HepG2 (cell line): ENCODE measurements around the gene NIP7. TPM values are rescaled to one million over a fixed set of nuclear protein-coding genes. Genes with fewer than 3 reads are reported as not detected.

Experiments
- EED ChIP-seq: sonication (generic); formaldehyde crosslinking; IDR thresholded peaks from 2 replicates; pipeline ENCODE4 v1.5.0; 2020; ENCODE audit warnings: mild to moderate bottlenecking, missing genetic modification reagents
- HES4 ChIP-seq: sonication (generic); formaldehyde crosslinking; IDR thresholded peaks from 2 replicates; pipeline ENCODE4 v1.9.0; 2021; ENCODE audit warnings: mild to moderate bottlenecking, missing genetic modification reagents, borderline replicate concordance
- MED13 ChIP-seq: sonication (generic); formaldehyde crosslinking; IDR thresholded peaks from 2 replicates; pipeline ENCODE4 v1.5.0; 2020; ENCODE audit warnings: missing genetic modification reagents
- MXI1 ChIP-seq: IDR thresholded peaks from 3 replicates; pipeline ENCODE4 v1.6.1; 2012; ENCODE audit warnings: low read depth, low read length, inconsistent platforms, borderline replicate concordance
- NFE2L2 ChIP-seq: fragments of 150-350 bp; IDR thresholded peaks from 2 replicates; pipeline ENCODE4 v1.6.1; 2014; ENCODE audit warnings: low read length
- POGZ ChIP-seq: sonication (generic); formaldehyde crosslinking; IDR thresholded peaks from 2 replicates; pipeline ENCODE4 v1.4.0; 2020; ENCODE audit warnings: mild to moderate bottlenecking, missing genetic modification reagents
- POLR2G ChIP-seq: fragments of 200-400 bp; formaldehyde crosslinking; IDR thresholded peaks from 2 replicates; pipeline ENCODE4 v1.6.1; 2018; ENCODE audit warnings: mild to moderate bottlenecking, low read depth, low read length, moderate library complexity
- RELA ChIP-seq: sonication (generic); formaldehyde crosslinking; IDR thresholded peaks from 2 replicates; pipeline ENCODE4 v1.4.0; 2020; ENCODE audit warnings: missing genetic modification reagents
- TCF12 ChIP-seq, 2 experiments: fragments of 450-650 bp in 1 of 2; sonication (generic) in 1 of 2; formaldehyde crosslinking in 1 of 2; IDR thresholded peaks; 2 replicates each; pipeline versions ENCODE4 v1.6.1 to v1.8.0; 2017 to 2022; ENCODE audit warnings: antibody characterized with exemption in 1 of 2, mild to moderate bottlenecking in 1 of 2, missing genetic modification reagents in 1 of 2, moderate library complexity in 1 of 2
- YEATS2 ChIP-seq: sonication (generic); formaldehyde crosslinking; IDR thresholded peaks from 2 replicates; pipeline ENCODE4 v1.4.0; 2020; ENCODE audit warnings: missing genetic modification reagents, borderline replicate concordance
- ZFP90 ChIP-seq: sonication (generic); formaldehyde crosslinking; IDR thresholded peaks from 2 replicates; pipeline ENCODE4 v1.8.0; 2022; ENCODE audit warnings: missing genetic modification reagents, mild to moderate bottlenecking, inconsistent platforms, borderline replicate concordance
- ZNF235 ChIP-seq: sonication (generic); formaldehyde crosslinking; IDR thresholded peaks from 2 replicates; pipeline ENCODE4 v1.8.1; 2023; ENCODE audit warnings: mild to moderate bottlenecking, missing genetic modification reagents, borderline replicate concordance
- ZNF337 ChIP-seq: sonication (generic); formaldehyde crosslinking; IDR thresholded peaks from 2 replicates; pipeline ENCODE4 v1.5.1; 2020; ENCODE audit warnings: missing genetic modification reagents, low read depth, mild to moderate bottlenecking, borderline replicate concordance
- ZNF607 ChIP-seq: sonication (generic); formaldehyde crosslinking; IDR thresholded peaks from 2 replicates; pipeline ENCODE4 v1.5.1; 2020; ENCODE audit warnings: missing genetic modification reagents, mild to moderate bottlenecking, borderline replicate concordance
- ZNF768 ChIP-seq: sonication (generic); formaldehyde crosslinking; IDR thresholded peaks from 2 replicates; pipeline ENCODE4 v1.4.0; 2020; ENCODE audit warnings: missing genetic modification reagents
- ZNF773 ChIP-seq: sonication (generic); formaldehyde crosslinking; IDR thresholded peaks from 2 replicates; pipeline ENCODE4 v1.4.0; 2020; ENCODE audit warnings: missing genetic modification reagents, borderline replicate concordance
- polyA plus RNA-seq, 8 experiments: library from polyadenylated mRNA; depleted of rRNA in 3 of 8; stranded (reverse) in 7 of 8; unstranded in 1 of 8; fragments of >200 nt; fragmentation: Illumina TruSeq in 4 of 8; extraction: Trizol in 4 of 8; gene quantifications; 2 replicates each; pipeline versions ENCODE4 v1.2.1 to v1.2.3, GENCODE V29; 2011 to 2016; ENCODE audit warnings: low read depth in 4 of 8, missing spikeins in 1 of 8, mixed read lengths in 1 of 8; ENCODE audit not compliant: insufficient read depth in 1 of 8
- total RNA-seq, 5 experiments: library from RNA; depleted of rRNA; stranded (reverse); fragments of >200 nt; fragmentation: Illumina TruSeq; extraction: Trizol; gene quantifications; 2 replicates each; pipeline ENCODE4 v1.2.3, GENCODE V29; 2016; ENCODE audit warnings: low read depth in 1 of 5
- TF ChIP-seq, protein P1 (sequence below): sonication (generic); formaldehyde crosslinking; IDR thresholded peaks from 2 replicates; pipeline ENCODE4 v1.4.0; 2020; ENCODE audit warnings: mild to moderate bottlenecking, missing genetic modification reagents
- TF ChIP-seq, protein P2 (sequence below): sonication (generic); formaldehyde crosslinking; conservative IDR thresholded peaks from 2 replicates; pipeline ENCODE4 v1.4.0; 2020; ENCODE audit warnings: missing genetic modification reagents
- TF ChIP-seq, protein P3 (sequence below): sonication (generic); formaldehyde crosslinking; IDR thresholded peaks from 2 replicates; pipeline ENCODE4 v1.4.0; 2020; ENCODE audit warnings: missing genetic modification reagents
- TF ChIP-seq, protein P4 (sequence below): sonication (generic); formaldehyde crosslinking; IDR thresholded peaks from 2 replicates; pipeline ENCODE4 v1.5.0; 2020; ENCODE audit warnings: missing genetic modification reagents
- TF ChIP-seq, protein P5 (sequence below): IDR thresholded peaks from 2 replicates; pipeline ENCODE4 v1.6.1; 2016; ENCODE audit warnings: low read depth

Gene NIP7
- total and polyA plus RNA-seq, 2 of the 13 experiments (the other 11 are each of a cell fraction or from before 2014, with no cell fraction given): 15.3 to 114 TPM

DNA sequence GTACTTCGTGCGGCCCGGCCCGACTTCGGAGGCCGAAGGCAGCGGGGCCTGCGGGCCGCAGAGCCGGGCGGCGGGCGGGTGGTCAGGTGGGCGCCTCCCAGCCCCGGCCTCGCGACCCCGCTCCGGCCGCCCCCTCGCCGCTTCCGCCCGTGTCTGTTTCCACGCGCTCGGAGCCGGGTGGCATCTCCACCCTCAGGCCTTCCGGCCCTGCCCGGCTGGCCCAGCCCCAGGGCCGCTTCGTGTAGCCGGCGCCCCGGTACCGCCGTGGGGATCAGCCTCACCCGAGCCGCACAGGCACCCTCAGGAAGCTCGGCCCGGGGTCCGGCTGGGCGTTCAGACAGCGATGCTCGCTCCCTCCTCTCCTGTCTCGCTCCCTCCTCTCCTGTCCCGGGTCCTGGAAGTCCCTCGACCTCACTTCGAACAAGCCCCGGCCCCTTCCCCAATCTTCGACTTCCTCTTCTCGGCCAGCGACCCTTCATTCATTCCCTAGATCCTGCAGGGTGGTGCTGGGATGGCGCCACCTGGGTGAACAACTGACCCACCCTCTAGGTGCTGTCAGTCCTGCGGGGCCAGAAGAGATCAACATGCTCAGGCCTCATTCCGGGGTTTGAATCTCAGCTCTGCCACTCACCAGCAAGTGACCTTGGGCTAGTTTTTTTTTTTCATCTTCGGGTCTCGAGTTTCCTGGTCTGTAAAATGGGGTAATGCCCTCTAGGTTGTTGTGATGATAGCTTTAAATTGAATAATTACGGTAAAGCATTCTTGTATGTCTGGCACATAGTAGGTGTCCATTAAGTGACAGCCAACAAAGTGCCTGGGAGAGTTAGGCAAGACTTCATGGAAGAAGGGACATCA is 27.8 kb upstream of the NIP7 start (continued):
- TF ChIP-seq, protein P1, sequence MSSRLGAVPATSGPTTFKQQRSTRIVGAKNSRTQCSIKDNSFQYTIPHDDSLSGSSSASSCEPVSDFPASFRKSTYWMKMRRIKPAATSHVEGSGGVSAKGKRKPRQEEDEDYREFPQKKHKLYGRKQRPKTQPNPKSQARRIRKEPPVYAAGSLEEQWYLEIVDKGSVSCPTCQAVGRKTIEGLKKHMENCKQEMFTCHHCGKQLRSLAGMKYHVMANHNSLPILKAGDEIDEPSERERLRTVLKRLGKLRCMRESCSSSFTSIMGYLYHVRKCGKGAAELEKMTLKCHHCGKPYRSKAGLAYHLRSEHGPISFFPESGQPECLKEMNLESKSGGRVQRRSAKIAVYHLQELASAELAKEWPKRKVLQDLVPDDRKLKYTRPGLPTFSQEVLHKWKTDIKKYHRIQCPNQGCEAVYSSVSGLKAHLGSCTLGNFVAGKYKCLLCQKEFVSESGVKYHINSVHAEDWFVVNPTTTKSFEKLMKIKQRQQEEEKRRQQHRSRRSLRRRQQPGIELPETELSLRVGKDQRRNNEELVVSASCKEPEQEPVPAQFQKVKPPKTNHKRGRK (CRISPR knock-in tag): peak; percentile 24; the same call in 1 of the 2 replicates
- TF ChIP-seq EED (CRISPR knock-in tag) (no peak; the same call in 1 of the 2 replicates), ZNF768 (CRISPR knock-in tag) (no peak; the same call in 1 of the 2 replicates), ZNF235 (CRISPR knock-in tag) (0 out of 2 replicates have a peak, but pooled peaks have one; percentile 44), POGZ (peak; percentile 56), ZNF337 (CRISPR knock-in tag) (no peak), YEATS2 (CRISPR knock-in tag) (peak; percentile 35; the same call in 1 of the 2 replicates), MED13 (CRISPR knock-in tag) (peak; percentile 59; the same call in 1 of the 2 replicates), MXI1 (peak; percentile 66; the same call in 2 of the 3 replicates), NFE2L2 (no peak), ZFP90 (CRISPR knock-in tag) (peak; percentile 76; the same call in 1 of the 2 replicates), RELA (no peak), TCF12 (IDR thresholded peaks at IDR 0.05) (no peak), TCF12 (CRISPR knock-in tag; IDR thresholded peaks at IDR 0.05) (0 out of 2 replicates have a peak, but pooled peaks have one; percentile 12), HES4 (CRISPR knock-in tag) (peak; percentile 82; the same call in 1 of the 2 replicates), ZNF607 (no peak; the same call in 1 of the 2 replicates), ZNF773 (CRISPR knock-in tag) (no peak), POLR2G (peak; percentile 50; the same call in 1 of the 2 replicates)
- TF ChIP-seq, protein P2, sequence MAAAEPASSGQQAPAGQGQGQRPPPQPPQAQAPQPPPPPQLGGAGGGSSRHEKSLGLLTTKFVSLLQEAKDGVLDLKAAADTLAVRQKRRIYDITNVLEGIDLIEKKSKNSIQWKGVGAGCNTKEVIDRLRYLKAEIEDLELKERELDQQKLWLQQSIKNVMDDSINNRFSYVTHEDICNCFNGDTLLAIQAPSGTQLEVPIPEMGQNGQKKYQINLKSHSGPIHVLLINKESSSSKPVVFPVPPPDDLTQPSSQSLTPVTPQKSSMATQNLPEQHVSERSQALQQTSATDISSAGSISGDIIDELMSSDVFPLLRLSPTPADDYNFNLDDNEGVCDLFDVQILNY (CRISPR knock-in tag): 0 out of 2 replicates have a peak, but pooled peaks have one; percentile 4
- TF ChIP-seq, protein P3, sequence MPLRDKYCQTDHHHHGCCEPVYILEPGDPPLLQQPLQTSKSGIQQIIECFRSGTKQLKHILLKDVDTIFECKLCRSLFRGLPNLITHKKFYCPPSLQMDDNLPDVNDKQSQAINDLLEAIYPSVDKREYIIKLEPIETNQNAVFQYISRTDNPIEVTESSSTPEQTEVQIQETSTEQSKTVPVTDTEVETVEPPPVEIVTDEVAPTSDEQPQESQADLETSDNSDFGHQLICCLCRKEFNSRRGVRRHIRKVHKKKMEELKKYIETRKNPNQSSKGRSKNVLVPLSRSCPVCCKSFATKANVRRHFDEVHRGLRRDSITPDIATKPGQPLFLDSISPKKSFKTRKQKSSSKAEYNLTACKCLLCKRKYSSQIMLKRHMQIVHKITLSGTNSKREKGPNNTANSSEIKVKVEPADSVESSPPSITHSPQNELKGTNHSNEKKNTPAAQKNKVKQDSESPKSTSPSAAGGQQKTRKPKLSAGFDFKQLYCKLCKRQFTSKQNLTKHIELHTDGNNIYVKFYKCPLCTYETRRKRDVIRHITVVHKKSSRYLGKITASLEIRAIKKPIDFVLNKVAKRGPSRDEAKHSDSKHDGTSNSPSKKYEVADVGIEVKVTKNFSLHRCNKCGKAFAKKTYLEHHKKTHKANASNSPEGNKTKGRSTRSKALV (CRISPR knock-in tag): peak; percentile 54; the same call in 1 of the 2 replicates
- TF ChIP-seq, protein P4, sequence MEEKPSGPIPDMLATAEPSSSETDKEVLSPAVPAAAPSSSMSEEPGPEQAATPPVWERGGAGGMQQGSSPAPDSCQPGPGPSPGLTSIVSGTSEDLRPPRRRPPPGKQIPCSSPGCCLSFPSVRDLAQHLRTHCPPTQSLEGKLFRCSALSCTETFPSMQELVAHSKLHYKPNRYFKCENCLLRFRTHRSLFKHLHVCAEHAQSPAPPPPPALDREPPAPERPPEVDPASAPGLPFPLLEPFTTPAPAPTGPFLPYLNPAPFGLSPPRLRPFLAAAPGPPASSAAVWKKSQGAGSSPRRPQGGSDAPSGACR (CRISPR knock-in tag): peak; percentile 78
- TF ChIP-seq, protein P5, sequence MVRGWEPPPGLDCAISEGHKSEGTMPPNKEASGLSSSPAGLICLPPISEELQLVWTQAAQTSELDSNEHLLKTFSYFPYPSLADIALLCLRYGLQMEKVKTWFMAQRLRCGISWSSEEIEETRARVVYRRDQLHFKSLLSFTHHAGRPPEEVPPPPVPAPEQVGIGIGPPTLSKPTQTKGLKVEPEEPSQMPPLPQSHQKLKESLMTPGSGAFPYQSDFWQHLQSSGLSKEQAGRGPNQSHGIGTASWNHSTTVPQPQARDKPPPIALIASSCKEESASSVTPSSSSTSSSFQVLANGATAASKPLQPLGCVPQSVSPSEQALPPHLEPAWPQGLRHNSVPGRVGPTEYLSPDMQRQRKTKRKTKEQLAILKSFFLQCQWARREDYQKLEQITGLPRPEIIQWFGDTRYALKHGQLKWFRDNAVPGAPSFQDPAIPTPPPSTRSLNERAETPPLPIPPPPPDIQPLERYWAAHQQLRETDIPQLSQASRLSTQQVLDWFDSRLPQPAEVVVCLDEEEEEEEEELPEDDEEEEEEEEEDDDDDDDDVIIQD: peak; percentile 28; the same call in 1 of the 2 replicates
